HG02885 (cell line): ENCODE data around the gene EZR.
"Not testable (repeated sequence)": the region's sequence is repeated elsewhere in the genome, so short reads cannot be mapped to it uniquely, and the experiment has no call there.

Source experiments
- ATAC-seq: cut with Tn5 transposase; IDR thresholded peaks from one replicate; pipeline ENCODE4 v1.9.1; 2021; ENCODE audit warnings: mild to moderate bottlenecking; ENCODE audit not compliant: unreplicated experiment, poor library complexity

EZR gene

DNA sequence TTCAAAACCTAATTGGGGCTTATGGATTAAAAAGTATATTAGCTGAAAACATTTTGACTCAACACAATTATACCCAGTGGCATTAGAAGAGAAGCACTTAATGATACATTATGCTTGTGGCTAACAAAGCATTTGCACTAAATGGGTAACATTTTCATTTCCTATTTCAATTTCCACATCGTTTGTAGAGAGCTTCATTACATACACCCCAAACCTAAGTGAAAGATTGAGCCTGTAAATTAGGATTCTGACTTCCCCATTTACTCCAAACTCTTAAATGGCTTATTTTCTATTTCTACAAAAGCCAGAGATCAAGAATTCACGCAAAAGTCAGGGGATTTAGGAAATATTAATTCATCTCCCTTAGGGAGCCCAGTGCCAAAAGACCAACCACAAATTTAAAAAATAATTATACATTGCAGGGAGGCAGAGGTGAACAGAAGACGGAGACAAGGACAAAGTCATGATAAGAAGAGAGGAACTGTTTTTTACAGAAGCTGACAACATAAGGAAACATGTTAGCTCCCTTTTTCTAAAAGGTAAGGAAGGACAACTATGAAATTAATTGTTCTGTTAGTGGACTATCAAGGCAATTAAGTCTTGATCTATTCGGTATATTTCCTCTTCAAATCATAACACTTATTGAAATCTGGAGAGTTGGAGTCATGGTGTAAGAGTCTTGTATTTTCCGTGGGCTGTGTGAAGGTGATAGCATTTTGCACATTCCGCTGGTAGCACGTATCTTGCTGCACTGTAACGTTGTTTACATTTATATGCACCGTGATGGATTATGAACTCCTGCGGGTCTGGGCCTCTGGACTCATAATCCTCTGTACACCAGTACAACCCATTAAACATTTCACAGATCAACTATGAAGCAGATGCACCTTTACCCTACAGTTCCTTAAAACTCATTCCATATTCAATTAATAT, 24.8 kb upstream of the EZR start:
- no peak for ATAC-seq

DNA sequence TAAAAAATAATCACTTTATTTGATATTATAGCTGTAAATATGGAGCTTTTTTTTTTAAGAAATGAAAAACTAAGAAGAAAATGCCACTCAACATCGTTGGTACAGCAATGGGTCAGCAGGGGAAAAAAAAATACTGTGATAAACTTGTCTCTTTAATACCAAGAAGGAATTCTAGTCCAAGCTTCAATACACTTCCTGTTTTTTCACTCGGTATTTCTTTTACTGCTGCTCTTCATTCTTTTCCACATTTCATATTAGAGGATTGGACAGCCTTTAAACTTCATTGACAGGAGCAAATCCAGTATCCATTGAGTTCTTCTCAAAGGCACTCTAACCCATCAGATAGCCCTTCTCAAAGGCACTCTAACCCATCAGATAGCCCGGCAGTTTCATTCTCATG, 22.2 kb upstream of the EZR start:
- no peak for ATAC-seq

DNA sequence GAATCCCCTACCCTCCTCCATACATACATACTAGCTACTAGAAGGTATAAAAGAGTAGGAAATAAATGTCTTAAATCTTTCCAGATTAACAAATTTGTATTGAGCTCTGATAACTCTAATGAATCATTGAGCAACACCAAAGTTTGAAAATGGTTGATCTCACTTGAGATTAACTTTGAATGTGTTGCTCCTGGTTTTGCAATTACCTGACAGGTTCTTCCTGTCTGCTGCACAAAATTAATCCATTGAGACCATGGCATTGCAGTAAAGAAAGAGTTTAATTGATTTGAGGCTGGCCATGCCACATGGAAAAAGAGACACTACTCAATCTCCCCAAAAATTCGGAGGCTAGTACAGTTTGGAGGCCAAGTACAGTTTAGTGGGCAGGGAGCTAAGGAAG, 21.3 kb upstream of the EZR start:
- ATAC-seq, result no peak

DNA sequence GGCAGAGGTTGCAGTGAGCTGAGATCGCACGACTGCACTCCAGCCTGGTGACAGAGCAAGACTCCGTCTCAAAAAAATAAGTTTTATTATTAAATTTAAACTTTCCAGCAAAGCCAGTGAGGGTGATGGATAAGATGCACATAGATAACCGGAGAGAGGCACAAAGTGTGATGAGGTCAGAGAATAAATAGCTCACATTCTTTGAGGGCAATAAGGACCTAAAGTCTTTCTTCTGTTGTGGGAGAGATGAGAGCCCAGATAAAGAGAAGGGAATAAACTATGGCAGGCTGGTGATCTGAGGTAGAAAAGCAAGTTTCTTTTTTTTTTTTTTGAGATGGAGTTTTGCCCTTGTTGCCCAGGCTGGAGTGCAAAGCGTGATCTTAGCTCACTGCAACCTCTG, 20.6 kb upstream of the EZR start:
- ATAC-seq, result no peak

DNA sequence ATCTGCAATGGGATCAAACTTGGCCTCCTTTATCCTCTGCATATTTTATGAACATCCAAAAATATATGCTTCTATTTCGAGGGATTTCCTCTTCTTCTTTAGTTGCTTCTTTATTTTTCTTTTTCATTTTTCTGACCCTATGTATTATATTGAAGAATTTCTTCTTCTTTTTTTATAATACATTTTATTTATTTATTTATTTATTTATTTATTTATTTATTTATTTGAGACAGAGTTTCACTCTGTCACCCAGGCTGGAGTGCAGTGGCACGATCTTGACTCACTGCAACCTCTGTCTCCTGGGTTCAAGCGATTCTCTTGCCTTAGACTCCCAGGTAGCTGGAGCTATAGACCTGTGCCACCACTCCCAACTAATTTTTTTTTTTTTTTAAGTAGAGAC, 19.6 kb upstream of the EZR start:
- not testable (repeated sequence) for ATAC-seq

DNA sequence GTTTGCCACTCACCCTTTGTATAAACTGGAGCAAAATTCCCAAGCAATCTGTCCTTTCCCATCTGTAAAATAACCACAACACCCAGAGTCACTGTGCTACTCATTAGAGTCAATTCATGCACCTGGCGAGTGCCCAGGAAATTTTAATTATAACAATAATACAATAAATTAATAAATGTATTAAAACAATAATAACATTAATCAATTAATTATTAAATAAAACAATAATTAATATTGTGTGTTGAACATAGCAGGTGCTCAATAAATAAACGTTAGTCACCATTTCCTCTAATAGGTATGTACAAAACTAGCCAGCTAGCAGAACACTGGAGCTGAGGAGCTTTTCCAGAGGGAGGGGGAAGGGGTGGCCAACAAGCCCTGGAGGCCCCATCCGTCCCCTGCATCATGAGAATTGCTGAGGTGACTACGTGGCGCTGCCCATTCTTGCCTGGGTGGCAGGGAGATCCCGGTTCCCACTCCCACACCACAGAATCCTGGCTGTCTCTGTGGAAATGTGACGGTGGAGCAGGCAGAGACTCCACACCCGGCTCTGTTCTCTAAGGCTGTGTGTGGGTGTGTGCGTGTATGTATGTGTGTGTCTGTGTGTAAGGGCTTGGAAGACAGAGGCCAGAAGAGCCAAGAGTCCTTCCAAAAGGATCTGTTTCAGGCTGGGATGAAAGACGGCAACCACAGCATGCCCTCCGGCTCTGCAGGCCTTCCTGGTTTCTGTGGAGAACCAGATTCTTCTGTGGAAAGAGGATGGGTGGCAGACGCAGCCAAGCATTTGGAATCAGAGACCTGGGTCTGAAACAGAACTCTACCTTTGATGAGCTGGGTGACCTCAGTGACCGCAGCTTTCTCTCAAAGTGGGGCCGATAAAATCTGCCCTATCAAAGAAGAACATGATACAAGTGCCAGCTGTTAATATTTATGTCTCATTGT, 18.8 kb upstream of the EZR start:
- ATAC-seq, result no peak

DNA sequence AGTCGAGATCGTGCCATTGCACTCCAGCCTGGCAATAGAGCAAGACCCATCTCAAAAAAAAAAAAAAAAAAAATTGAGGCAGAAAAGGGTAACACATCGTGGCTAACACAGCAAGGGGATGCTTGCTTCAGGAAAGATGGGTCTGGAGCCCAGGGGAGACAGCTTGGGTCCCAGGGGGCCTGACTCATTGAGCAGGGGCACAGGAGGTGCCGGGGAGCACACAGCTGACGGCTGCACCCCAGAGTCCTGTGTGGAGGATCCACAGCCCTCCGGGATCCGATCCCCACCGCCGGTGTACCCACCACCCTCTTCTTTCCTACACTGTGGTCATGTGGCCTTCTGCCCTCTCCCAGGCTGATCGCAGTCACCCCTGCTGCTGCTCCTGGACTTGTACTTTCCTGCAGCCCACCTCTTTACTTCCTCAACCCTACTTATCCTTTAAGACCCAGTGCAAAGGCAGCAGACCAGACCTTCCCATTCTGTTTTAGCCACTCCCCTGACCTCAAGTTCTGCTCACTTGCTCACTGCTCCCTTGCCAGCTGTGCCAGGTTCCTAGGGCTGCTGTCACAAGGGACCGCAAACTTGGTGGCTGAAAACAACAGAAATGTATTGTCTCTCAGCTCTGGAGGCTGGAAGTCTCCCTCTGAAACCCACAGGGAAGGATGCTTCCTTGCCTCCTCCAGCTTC, 17.6 kb upstream of the EZR start:
- ATAC-seq, result no peak

DNA sequence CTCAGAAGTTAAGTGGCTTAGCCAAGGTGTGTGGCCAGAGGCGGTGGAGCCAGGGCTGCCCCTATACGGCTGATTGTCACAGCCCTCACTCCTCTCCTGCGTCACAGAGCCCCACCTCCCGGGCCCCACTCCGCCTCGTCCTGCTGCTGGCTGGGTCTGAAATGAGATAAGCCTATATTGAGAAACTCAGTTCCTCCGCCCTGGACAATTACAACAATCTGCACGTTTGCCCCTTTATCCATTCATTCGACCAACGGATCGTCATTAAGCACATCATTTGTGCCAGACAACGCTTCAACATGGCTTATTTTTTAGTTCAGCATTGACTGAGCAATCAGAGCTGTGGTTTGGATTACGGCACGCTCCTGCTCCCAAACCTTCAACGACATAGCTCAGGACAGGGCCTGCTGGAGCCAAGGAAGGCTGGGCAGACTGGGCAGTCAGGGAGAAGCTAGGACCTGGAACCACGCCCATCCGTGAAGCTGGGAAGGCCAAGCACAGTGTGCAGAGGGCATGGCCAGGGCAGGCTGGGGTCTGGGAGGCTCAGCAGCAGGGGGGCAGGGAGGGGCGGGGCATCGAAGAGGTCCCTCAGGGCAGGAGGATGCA, 16.6 kb upstream of the EZR start:
- ATAC-seq, result no peak

DNA sequence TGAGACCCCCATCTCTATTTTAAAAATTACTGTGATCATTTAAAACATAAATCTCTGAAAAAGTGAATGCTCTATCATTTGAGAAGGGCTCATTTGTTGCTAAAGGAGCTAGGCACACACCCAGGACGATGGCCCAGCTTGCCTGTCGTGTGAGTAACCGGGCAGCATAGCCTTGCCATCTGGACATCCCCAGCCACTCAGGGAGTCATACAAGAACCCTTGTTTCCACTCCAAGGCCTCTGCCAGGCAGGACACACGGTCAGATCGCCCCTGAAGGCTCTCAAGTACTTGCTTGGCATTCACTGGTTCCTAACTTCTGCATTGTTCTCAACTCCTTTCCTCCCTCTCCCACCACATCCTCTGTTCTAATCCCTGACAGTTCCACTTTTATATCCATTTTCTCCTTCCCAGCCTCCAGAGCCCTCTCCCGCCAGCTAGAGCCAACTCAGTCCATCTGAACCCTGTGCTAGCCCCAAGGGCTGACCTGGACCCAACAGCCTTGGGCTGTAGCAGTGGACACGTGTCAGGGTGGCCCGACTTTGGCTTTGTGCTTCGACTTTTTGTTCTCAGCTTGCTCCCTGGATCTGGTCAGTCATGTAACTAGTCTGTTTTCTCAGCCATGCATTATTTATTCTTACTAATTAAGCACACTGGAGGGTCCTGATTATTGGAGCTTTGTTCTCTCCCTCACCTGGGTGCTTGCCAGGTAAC, 15.7 kb upstream of the EZR start:
- ATAC-seq, result no peak

DNA sequence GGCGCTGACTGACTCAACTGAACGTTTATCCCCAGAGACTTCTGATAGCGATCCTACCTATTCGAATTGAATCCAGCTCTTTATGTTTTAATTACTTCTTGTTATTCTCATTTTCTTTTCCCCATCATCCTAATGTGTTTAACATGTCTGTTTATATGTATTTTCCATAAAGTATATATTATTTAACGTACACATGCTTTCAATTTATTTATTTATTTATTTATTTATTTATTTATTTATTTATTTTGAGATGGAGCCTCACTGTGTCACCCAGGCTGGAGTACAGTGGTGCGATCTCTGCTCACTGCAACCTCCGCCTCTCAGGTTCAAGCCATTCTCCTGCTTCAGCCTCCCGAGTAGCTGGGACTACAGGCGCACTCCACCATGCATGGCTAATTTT, 13.6 kb upstream of the EZR start:
- not testable (repeated sequence) for ATAC-seq

DNA sequence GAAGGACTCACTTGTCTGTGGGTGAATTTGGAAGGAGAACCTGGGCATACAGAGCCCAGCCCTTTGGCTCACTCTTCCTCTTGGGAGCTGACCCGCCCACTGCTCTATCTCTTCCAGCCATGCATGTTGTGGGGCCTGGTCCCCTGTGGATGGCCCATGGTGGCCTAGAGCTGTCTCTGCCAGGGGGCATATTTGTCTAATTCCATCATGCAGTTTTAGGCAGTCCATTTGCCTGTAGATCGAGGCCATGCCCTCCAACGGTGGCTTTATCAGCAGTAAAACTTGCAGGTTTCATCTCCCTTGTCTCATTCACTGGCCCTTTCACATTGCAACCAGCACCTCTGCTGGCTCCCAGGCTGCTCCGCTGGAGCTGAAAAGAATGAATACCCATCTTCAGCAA, 12.9 kb upstream of the EZR start:
- no peak for ATAC-seq

DNA sequence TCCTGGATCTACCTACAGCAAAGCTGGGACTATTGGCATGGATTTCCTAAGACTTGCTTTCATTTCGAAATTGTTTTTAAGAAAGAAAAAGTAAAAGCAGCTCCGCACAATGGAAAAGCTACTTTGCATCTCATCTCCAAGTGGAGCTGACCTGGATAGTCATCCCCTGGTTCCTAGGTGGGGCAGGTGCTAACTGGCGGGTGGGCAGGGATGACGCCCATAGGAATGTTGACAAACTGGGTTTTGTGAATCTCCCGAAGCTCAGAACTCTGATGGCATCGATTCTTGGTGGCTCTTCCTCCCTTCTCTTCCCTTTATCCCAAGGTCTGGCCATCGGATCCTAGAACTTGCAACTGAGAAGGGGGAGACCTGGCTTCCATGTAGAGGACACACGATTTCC, 12.4 kb upstream of the EZR start:
- no peak for ATAC-seq

DNA sequence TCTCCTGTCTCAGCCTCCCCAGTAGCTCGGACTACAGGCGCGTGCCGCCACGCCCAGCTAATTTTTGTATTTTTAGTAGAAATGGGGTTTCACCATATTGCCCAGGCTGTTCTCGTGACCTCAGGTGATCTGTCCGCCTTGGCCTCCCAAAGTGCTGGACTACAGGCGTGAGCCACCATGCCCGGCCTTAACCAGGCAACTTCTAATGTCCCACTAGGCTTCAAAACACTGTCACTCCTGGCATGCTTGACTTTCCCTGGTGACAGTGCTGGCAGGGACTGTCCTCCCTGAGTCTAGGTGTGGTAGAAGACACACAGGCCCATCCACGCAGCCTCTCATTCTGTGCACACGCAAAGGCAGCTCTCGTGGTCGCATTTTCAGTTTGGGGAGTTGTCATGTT, 11.6 kb upstream of the EZR start:
- ATAC-seq, result no peak

DNA sequence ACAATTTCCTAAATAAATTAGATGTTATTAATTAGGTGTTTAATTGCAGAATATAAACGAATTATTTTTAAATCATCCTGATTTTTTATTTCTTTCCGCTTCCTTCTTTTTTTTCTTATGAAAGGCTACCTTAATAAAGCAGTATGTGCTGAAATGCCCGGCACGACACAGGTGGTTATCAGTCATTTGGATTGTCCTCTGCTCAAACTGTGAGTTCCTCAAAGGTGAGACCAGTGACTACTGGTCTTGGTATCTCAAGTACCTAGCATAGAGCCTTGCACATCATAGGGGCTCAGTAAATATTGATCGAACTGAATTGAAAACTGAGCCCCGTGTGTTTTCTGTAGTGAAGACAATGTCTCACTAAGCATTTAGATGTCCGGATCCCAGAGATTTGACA, 9.6 kb upstream of the EZR start:
- ATAC-seq, result no peak

DNA sequence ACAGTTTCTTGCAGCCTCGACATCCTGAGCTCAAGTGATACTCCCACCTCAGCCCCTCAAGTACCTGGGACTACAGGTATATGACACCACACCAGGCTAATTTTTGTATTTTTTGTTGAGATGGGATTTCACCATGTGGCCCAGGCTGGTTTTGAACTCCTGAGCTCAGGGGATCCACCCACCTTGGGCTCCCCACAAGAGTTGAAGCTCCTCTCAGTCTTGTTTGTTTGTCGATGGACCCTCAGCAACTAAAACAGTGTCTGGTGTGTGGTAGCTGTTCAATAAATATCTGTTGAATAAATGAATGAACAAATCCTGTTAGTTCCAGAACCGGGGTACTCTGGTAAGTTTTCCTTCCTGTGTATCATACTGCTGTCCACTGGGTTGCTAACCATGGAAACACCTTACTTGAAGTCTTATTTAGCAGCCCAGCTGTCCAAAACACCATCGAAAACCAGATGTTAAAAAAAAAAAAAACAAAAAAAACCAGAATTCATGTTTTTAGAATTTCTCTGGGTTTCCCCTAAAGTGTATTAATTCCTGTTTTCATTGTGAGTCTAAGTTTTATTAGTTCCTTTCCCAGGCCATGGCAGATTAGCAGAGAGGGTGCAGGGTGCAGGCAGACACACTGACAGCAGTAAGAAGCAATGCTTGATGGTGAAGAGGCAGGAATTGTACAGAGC, 7.8 kb upstream of the EZR start:
- peak; percentile 67 for ATAC-seq

DNA sequence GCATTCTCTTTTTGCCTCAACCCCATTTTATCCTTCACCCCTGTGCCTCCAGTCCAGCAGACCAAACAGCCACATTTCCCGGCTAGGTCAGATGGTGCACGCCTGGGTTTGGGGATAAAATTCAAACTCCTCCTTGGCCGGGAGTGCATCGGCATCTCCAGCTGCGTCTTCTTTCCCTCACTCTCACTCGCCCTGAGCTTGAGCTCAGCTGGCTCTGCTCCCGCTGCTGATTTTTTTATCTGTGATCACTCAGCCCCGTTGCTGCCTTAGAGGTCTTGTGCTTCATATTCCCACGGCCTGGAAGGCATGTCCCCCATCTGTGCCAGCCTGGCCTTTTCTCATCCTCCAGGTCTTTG, 6.8 kb upstream of the EZR start:
- ATAC-seq, result no peak

DNA sequence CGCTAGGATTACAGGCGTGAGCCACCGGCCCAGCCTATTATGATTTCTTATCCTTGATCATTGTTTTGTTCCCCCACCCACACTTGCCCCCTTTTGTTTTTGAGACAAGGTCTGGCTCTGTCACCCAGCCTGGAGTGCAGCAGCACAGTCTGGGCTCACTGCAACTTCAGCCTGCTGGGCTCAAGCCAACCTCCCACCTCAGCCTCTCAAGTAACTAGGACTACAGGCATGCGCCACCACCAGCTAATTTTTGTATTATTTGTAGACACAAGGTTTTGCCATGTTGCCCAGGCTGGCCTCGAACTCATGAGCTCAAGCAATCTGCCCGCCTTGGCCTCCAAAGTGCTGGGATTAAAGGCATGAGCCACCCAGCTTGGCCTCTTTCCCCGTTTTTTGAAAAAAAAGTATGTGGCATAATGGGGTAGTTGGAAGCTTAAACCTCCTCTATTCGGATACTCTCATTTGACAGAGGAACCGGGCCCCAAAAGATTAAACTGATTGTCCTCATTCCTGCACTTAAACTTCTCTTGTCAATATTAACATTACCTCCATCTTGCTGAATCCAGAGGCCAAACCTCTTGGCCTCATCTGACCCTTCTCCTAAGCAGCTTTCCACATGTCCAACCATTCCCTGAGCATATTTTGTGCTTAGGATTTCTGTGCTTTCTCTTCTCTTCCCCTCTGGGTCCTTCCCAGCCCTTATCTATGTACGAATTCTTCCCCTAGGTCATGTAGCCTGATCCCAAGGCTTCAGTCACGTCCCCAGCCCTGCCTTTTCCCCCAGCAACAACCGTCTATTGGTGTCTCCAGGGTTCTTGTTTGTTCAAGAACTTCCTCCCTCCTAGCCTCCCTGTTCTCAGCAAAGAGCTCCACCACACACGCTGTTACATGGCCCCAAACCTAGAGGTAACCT, 6.1 kb upstream of the EZR start:
- ATAC-seq, result no peak

DNA sequence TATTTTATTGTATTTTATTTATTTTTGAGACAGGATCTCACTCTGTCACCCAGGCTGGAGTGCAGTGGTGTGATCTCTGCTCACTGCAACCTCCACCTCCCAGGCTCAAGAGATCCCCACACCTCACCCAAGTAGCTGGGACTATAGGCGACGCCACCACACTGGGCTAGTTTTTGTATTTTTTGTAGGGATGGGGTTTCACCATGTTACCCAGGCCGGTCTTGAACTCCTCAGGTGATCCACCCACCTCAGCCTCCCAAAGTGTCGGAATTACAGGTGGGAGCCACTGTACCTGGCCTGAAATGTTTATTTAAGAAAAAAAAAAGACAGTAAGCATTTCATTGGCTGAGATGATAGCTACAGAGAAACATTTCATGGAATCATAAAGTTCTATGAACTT, 4.4 kb upstream of the EZR start:
- not testable (repeated sequence) for ATAC-seq
